DMS 273 treated with DMSO at 0.1 percent for 48 hours (cell line): ENCODE results near the gene CFD.
"Not testable (repeated sequence)": the region's sequence is repeated elsewhere in the genome, so short reads cannot be mapped to it uniquely, and the experiment has no call there.

Experiments used
- DNase-seq: peaks from one replicate; lab custom pipeline; 2025; lab: John Stamatoyannopoulos, UW

CFD gene

DNA sequence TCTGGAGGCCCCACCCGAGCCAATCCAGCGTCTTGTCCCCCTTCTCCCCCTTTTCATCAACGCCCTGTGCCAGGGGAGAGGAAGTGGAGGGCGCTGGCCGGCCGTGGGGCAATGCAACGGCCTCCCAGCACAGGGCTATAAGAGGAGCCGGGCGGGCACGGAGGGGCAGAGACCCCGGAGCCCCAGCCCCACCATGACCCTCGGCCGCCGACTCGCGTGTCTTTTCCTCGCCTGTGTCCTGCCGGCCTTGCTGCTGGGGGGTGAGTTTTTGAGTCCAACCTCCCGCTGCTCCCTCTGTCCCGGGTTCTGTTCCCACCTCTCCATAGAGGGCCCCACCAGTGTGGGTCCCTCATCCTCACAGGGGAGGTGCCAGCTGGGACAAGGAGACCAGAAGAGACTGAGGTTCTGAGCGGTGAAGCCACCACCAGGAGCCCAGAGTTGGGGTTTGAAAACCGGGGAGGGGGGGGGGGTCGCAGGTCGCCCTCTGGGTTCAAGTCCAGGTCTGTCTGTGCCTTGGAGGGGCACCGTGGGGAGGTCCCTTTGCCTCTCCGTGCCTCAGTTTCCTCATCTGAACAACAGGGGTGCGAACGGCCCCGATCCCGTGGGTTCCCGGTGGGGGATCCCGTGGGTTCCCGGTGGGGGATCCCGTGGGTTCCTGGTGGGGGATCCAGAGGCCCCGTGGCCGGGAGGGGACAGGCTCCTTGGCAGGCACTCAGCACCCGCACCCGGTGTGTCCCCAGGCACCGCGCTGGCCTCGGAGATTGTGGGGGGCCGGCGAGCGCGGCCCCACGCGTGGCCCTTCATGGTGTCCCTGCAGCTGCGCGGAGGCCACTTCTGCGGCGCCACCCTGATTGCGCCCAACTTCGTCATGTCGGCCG is 7.1 kb upstream of the CFD start, which contains the start of gene ELANE:
TSS of gene ELANE (plus strand) at position 168 of the 878 bp plus-strand sequence. CDS start at position 194, 26 bp downstream.
- no peak for DNase-seq

DNA sequence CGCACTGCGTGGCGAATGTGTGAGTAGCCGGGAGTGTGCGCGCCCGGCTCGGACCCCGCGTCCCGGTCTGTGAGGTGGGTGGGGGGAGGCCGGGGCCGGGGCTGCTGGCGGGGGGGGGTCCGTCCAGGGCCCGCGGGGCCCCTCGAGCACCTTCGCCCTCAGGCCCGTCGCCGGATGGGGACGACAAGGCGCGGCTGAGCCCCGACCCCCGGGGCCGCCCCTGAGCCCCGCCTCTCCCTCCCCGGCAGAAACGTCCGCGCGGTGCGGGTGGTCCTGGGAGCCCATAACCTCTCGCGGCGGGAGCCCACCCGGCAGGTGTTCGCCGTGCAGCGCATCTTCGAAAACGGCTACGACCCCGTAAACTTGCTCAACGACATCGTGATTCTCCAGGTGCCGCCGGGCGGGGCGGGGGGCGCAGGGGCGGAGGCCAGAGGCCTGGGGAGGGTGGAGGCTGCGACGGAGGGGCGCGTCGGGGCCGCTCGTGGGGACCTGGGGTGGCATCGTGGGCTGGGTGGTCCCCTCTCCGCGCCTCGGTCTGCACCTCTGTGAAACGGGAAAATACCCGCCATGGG is 6.4 kb upstream of the CFD start:
- no peak for DNase-seq

DNA sequence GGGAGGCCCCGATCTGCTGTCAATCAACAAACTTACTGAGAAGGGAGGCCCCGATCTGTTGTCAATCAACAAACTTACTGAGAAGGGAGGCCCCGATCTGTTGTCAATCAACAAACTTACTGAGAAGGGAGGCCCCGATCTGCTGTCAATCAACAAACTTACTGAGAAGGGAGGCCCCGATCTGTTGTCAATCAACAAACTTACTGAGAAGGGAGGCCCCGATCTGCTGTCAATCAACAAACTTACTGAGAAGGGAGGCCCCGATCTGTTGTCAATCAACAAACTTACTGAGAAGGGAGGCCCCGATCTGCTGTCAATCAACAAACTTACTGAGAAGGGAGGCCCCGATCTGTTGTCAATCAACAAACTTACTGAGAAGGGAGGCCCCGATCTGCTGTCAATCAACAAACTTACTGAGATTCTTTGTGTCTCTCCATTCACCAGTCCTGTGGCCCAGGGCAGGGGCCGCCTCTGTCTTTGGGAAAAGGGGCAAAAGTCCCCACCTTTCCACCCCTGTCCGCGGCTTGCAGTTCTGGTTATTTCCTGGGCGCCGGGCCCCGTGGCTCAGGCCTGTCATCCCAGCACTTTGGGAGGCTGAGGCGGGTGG is 5.7 kb upstream of the CFD start:
- DNase-seq: not testable (repeated sequence)

DNA sequence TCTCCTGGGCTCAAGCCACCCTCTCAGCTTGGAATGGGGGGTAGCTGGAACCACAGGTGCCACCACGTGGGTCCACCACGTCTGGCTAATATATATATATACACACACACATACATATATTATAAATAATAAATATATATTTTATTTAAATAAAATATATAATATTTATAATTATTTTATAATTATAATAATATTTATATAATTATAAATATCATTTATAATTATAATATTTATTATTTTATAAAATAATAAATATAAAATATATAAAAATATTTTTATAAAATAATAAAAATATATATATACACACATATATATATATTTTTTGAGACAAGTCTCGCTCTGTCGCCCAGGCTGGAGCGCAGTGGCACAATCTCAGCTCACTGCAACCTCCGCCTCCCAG is 4.9 kb upstream of the CFD start:
- DNase-seq: no peak

DNA sequence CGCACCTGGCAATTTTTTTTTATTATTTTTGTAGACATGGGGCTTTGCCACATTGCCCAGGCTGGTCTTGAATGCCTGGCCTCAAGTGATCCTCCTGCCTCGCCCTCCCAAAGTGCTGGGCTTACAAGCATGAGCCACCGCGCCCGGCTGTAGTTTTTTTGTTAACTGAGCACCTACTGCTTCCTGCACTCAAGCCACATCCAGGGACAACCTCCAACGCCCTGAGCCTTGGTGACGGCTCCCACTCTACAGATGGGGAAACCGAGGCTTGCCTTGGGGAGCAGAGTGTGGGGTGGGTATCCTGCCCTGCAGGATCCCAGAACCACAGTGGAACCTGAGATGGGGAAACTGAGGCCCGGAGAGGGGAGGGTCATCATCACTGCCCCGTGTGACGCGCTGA is 4.3 kb upstream of the CFD start:
- DNase-seq: no peak

DNA sequence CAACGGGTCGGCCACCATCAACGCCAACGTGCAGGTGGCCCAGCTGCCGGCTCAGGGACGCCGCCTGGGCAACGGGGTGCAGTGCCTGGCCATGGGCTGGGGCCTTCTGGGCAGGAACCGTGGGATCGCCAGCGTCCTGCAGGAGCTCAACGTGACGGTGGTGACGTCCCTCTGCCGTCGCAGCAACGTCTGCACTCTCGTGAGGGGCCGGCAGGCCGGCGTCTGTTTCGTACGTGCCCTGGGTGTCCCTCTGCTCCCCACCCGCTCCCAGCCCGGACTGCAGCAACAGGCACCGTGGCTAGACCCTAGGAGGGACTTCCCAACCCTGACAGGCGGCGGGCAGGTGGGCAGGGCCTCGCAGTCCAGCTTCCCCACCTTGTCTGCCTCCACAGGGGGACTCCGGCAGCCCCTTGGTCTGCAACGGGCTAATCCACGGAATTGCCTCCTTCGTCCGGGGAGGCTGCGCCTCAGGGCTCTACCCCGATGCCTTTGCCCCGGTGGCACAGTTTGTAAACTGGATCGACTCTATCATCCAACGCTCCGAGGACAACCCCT is 3.8 kb upstream of the CFD start:
- DNase-seq: no peak

DNA sequence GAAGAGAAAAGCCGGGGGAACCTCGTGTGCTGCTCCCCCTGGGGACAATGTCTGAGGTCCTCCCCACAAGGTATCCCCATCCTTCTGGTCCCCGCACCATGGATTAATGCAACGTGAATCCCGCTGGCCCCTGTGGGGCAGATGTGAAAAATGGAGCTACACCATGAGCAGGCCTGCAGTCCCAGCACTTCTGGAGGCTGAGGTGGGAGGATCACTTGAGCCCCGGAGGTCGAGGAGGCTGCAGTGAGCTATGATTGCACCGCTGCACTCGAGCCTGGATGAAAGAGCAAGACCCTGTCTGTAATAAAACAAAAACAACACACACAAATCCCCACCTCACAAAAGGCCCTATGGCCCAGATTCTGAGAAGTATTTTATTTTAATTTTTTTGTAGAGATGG is 1.2 kb upstream of the CFD start:
- DNase-seq: no peak

DNA sequence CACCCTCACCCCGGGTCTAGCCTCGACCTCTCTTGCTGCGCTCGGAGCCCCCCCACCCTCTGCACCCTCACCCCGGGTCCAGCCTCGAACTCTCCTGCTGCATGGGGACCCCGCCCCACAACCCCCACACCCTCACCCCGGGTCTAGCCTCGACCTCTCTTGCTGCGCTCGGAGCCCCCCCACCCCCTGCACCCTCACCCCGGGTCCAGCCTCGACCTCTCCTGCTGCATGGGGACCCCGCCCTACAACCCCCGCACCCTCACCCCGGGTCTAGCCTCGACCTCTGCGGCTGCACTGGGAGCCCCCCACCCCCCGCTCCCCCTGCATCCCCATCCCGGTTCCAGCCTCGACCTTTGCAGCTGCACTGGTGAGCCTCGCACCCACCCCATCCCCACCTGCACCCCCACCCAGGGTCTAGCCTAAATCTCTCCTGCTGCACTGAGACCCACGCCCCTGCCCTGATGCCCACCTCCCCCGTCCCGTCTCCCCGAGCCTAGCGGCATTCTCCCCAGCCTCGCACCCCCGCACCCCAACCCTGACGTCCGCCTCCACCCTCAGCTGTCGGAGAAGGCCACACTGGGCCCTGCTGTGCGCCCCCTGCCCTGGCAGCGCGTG is 1.8 kb downstream of the CFD start:
- DNase-seq: no peak

DNA sequence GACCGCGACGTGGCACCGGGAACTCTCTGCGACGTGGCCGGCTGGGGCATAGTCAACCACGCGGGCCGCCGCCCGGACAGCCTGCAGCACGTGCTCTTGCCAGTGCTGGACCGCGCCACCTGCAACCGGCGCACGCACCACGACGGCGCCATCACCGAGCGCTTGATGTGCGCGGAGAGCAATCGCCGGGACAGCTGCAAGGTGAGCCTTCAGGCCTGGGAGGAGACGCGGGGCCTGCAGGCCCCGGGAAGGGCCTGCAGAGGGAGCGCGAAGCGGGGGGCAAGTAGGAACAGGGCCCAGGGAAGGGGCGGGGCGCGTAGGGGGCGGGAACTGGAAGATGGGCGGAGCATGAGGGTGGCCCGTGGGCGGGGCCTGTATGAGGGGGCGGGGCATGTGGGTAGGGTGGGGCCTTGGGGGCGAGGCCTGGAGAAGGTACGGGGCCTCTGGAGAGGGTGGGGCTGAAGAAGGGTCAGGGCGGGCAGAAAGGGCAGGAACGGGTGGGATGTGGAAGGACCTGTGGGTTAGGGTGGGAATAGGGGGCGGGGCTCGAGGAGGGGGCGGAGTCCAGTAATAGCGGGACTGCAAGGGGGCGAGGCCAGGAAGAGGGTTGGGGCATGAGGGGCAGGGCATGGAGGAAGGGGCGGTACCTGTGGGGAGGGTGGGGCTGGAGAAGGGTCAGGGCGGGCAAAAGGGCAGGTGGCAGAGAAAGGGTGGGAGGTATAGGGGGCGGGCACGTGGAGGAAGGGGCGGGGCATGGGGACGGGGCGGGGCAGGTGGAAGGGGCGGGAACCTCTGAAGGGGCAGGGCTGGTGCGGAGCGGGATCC is 2.5 kb downstream of the CFD start:
- DNase-seq: no peak

DNA sequence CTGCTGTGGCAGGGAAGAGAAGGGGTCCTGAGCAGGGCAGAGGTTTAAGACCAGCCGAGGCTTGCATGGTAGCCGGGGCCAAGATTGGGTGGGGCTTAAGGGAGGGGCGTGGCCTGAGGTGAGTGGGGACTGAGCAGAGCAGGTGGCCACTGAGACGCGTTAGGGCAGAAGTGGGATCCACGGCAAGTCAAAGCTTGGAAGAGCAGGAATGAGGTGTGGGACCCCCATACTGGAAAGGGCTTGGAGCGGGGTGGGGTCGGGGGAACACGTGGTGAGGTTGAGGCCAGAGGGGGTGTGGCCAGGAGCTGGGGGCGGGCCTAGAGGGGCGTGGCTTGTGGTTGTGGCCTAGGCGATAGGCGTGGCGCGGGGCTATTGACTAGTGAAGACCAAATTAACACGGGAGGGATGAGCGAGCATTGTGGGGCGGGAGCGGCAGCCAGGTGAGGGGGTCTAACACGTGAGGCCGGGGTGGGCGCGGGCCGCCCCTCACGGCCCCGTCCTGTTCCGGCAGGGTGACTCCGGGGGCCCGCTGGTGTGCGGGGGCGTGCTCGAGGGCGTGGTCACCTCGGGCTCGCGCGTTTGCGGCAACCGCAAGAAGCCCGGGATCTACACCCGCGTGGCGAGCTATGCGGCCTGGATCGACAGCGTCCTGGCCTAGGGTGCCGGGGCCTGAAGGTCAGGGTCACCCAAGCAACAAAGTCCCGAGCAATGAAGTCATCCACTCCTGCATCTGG is 3.3 kb downstream of the CFD start:
- no peak for DNase-seq

DNA sequence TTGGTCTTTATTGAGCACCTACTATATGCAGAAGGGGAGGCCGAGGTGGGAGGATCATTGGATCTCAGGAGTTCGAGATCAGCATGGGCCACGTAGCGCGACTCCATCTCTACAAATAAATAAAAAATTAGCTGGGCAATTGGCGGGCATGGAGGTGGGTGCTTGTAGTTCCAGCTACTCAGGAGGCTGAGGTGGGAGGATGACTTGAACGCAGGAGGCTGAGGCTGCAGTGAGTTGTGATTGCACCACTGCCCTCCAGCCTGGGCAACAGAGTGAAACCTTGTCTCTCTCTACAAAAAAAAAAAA is 3.8 kb downstream of the CFD start:
- DNase-seq: no peak

DNA sequence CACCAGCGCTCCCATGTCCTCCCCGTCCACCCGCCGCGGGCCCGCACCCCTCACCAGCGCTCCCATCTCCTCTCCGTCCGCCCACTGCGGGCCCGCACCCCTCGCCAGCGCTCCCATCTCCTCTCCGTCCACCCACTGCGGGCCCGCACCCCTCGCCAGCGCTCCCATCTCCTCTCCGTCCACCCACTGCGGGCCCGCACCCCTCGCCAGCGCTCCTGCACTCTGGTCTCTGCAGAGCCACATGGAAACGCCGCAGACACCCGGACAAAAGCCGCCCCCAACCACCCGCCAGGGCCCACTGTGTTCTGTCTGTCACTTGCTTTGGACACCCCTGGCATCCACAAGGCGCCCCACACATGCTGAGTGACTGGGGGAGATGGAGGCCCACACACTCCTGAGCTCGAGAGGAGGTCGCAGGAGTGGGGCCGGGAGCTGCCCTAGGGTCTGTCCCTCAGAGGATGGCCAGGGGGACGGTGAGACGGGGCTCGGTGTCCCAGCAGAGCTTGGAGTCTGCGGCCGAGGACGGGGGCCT is 7.4 kb downstream of the CFD start:
- DNase-seq: no peak

DNA sequence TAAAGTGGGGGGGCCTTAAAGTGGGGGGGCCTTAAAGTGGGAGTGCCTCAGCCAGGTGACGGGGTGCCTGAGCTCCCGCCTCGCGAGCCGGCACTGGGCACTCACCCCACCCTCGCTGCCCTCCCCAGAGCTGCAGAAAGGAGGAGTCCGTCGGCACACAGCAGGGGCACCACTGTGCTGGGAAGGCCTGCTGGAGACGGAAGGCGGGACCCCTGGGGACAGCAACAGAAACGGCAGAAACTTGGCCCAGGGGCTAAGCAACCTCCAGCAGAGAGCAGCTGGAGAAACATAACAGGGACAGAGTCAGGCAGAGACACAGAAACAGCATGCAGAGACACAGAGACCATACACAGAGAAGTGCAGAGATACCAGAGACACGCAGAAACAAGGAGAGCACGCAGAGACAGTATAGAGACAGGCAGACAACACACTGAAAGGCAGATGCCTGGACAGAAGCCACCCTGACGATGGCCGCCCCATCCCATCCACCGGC is 7.9 kb downstream of the CFD start:
- no peak for DNase-seq

DNA sequence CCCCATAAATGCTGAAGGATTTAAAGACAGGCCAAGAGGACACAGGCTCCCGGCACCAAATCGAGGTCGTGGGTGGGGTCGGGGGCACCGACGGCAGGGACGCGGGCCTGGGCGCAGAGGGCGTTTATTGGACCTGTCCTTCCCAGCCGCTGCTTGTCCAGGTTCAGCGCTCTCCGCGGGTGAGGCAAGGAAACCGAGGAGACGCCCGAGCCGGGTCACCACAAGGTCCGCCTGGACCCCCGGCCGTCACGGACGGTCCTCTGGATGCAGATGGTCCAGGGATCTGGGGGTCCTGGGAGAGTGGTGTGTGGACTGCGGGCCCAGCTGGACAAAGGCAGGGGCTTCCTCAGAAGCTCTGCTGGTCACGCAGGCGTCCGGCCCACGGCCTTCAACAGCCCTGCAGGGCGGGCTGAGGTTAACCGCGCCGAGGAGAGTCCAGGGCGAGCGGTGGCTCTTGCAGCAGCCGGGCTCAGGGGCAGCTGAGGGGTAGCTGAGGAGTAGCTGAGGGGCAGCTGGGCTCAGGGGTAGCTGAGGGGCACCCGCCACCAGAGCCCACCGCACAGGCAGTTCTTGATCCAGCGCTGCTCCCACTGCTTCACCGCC is 8.5 kb downstream of the CFD start:
- no peak for DNase-seq

DNA sequence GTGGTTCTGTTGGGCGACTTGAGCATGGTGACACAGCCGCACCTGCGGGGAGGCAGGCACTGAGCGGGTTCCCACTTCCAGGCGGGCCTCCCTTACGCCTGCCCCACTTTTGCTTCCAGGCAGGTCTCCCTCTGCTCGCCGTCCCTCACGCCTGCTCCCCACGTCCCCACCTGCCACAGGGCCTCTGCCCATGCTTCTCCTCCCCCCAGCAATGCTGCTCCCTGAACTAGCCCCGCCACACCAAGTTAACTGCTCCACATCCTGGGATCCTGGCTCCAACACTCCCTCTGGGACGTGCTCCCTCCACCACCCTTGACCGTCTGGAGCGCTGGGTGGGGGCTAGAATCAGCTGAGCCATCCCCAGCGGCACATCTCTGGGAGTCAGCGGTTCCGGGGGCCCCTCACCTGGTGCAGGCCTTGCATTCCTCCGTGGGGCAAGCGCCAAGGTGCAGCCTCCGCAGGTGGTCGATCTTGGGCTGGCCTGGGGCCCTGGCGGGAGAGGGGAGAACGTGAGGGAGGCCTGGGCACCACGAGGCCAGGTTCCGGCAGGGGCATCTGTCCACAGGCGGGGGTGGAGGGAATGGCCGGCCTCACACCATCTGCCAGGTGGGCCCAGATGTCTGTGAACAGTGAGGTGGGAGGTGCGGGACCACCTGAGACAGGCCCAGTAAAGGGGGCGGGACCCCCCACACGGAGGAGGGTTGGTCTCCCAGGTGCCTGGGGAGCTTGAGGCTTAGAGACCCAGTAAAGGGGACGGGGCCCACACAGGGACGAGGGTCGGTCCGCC is 9.2 kb downstream of the CFD start:
- DNase-seq: no peak

DNA sequence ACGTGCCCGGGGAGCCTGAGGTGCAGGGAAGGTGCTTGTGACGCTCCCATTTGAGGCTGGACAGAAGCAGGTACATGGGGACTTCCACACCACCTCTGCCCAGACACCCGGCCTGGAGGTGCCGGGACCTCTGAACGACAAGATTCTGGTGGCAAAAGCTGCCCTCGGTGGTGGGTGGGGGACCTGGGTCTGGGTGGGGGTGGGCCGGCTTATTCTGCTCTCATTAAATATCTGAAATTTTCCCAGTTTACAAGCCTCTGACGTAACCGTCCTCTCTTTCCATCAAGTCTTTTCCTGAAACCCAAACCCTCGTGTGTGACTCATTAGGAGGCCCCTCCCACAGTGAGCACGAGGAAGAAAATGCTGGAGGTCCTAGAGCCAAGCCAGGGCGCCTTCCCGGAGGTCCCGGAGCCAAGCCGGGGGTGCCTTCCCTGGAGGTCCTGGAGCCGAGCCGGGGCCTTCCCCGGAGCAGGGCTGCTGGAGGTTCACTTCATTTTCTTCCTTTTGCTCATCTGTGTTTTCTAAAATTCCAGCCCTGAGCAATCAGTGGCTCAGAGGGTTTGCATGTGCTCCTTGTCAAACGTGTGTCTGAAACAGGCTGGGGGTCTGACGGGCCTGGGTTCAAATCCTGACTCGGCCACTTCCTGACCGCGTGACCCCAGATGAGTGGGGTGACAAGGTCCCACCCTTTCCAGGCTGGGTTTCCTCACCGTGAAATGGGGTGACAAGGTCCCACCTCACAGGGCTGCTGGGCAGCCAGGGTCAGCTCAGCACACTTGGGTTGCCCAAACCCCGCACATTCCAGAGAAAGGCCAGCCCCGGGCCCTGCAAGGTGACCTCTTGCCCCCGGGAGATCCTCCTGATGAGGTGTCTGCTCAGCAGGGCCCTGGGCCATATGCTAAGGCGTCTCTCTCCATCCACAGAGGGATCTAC is 10.0 kb downstream of the CFD start:
- DNase-seq: no peak

DNA sequence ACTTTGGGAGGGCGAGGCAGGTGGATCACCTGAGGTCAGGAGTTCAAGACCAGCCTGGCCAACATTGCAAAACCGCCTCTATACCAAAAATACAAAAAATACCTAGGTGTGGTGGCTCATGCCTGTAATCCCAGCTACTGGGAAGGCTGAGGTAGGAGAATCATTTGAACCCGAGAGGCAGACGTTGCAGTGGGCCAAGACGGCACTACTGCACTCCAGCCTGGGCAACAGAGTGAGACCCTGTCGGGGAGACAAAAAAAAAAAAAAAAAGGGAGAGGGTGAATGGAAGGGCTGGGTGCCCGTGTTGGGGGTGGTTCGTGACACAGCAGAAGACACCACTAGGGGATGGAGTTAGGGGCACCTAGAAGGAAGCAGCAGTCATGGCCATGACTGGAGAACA is 10.8 kb downstream of the CFD start:
- no peak for DNase-seq

DNA sequence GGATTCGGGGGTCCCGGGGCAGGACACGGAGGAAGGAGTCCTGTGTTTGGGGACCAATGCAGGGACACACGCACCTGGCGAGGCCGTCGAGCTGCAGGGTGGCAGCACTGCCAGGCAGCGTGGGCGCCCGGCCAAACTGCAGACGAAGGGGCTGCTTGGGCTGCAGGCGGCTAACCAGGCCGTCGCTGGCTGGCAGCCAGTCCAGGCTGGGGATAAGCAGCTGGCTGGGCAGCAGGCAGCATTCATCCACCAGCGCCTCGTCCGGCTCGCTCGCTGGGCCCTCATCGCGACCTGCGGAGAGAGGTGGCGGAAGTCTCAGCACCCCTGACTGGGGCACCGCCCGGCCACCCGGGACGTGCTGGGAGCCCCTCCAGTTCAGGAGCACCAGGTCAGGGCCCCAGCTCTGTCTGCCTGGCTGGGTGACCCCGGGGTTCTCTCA is 11.5 kb downstream of the CFD start:
- DNase-seq: peak; percentile 65
